ENCODE results near the gene EGLN2. TPM values are rescaled to one million over a fixed set of nuclear protein-coding genes. Genes with fewer than 3 reads are reported as not detected.

EGLN2 gene
- total and polyA plus RNA-seq, 10 of the 15 experiments (the other 5 are each of a cell fraction or from before 2014, with no cell fraction given) = 8.6 to 93.0 (median 66.8) TPM

- FAIRE-seq (no peak), ATAC-seq (no peak), DNase-seq (ENCODE audit: low read depth, low spot score) (no peak)
- no peak for TF ChIP-seq DPF2 (IDR thresholded peaks at IDR 0.05)
- TF ChIP-seq, protein P1, sequence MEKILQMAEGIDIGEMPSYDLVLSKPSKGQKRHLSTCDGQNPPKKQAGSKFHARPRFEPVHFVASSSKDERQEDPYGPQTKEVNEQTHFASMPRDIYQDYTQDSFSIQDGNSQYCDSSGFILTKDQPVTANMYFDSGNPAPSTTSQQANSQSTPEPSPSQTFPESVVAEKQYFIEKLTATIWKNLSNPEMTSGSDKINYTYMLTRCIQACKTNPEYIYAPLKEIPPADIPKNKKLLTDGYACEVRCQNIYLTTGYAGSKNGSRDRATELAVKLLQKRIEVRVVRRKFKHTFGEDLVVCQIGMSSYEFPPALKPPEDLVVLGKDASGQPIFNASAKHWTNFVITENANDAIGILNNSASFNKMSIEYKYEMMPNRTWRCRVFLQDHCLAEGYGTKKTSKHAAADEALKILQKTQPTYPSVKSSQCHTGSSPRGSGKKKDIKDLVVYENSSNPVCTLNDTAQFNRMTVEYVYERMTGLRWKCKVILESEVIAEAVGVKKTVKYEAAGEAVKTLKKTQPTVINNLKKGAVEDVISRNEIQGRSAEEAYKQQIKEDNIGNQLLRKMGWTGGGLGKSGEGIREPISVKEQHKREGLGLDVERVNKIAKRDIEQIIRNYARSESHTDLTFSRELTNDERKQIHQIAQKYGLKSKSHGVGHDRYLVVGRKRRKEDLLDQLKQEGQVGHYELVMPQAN (conservative IDR thresholded peaks at IDR 0.05) = no peak
- TF ChIP-seq ASH2L (IDR thresholded peaks at IDR 0.05; ENCODE audit: borderline replicate concordance, low read depth) = no peak
- TF ChIP-seq, protein P2, sequence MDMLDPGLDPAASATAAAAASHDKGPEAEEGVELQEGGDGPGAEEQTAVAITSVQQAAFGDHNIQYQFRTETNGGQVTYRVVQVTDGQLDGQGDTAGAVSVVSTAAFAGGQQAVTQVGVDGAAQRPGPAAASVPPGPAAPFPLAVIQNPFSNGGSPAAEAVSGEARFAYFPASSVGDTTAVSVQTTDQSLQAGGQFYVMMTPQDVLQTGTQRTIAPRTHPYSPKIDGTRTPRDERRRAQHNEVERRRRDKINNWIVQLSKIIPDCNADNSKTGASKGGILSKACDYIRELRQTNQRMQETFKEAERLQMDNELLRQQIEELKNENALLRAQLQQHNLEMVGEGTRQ (IDR thresholded peaks at IDR 0.05; ENCODE audit: borderline replicate concordance, low read depth, low read length) = no peak
- no peak for TF ChIP-seq WRNIP1 (IDR thresholded peaks at IDR 0.05; ENCODE audit: borderline replicate concordance, low read depth, low read length)
- no peak for TF ChIP-seq EED (IDR thresholded peaks at IDR 0.05; ENCODE audit: low read depth)
- TF ChIP-seq POU2F2 (IDR thresholded peaks at IDR 0.05; ENCODE audit: borderline replicate concordance, low read depth, low read length) = no peak
- no peak for TF ChIP-seq FOS (IDR thresholded peaks at IDR 0.05; ENCODE audit: borderline replicate concordance, extremely low read depth, insufficient read length)
- TF ChIP-seq E2F4 (IDR thresholded peaks at IDR 0.05; ENCODE audit: low read depth, low read length) = no peak
- TF ChIP-seq, protein P3, sequence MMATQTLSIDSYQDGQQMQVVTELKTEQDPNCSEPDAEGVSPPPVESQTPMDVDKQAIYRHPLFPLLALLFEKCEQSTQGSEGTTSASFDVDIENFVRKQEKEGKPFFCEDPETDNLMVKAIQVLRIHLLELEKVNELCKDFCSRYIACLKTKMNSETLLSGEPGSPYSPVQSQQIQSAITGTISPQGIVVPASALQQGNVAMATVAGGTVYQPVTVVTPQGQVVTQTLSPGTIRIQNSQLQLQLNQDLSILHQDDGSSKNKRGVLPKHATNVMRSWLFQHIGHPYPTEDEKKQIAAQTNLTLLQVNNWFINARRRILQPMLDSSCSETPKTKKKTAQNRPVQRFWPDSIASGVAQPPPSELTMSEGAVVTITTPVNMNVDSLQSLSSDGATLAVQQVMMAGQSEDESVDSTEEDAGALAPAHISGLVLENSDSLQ (IDR thresholded peaks at IDR 0.05) = no peak
- no peak for TF ChIP-seq RCOR1 (conservative IDR thresholded peaks at IDR 0.05; ENCODE audit: low read depth, low read length)
- H3K27me3 ChIP-seq (replicated peaks in 1 of 2; ENCODE audit: control insufficient read depth in 2 of 2, insufficient read depth in 2 of 2, low read length in 1 of 2) = no peaks in the 10 kb centered on the region
- ChIA-PET SMC1A (ENCODE audit: uncharacterized antibody, unreplicated experiment) (interaction anchor here (0.6 to 4.2 kb wide), 8 partner anchors 27 to 143 kb away, joined by 3 to 41 read pairs (median 6); partner anchors contain the start of genes ACTMAP, COQ8B, ITPKC and RAB4B), RAD21 (ENCODE audit: unreplicated experiment) (interaction anchor here (2.2 to 3.6 kb wide), 3 partner anchors 15 to 142 kb away, joined by 10 to 29 read pairs (median 12); partner anchors contain the start of gene RAB4B), CTCF (interaction anchor here (0.6 to 5.9 kb wide), 16 partner anchors 12 to 217 kb away, joined by 3 to 51 read pairs (median 4); partner anchors contain the start of genes ACTMAP, COQ8B, ITPKC and RAB4B), POLR2A (interaction anchor here (0.5 to 4.3 kb wide), 5 partner anchors 10 to 55 kb away, joined by 5 to 37 read pairs (median 7); partner anchors contain the start of genes ACTMAP, RAB4B and SNRPA)
- peaks cover 19% of the 10 kb centered on the region for H4K20me1 ChIP-seq (ENCODE audit: control insufficient read depth, insufficient read depth)
- H3K4me1 ChIP-seq (ENCODE audit: control insufficient read depth, insufficient read depth, low read length) = peaks cover 49% of the 10 kb centered on the region
- no peak overlapping the region for H3K9ac ChIP-seq (ENCODE audit: control insufficient read depth, insufficient read depth, low read length)
- H3K27ac ChIP-seq (ENCODE audit: control insufficient read depth, insufficient read depth) = no peak overlapping the region
- 50% methylated on average over 2 of the region's 2 CpGs for WGBS (ENCODE audit: insufficient coverage, insufficient replicate concordance, low lambda C conversion rate, missing lambda C conversion rate)
- no TSS peak for BruUV-seq (replicated peaks)
- intact Hi-C loops (cut with micrococcal nuclease; ENCODE audit: unreplicated experiment) (no loop called here), in situ Hi-C loops (cut with MboI) (no loop called here)
- H2AFZ ChIP-seq (ENCODE audit: control insufficient read depth, low read depth, low read length) = no peak overlapping the region
- no peak overlapping the region; the same call in 1 of the 2 replicates for H3K4me2 ChIP-seq (ENCODE audit: control insufficient read depth, insufficient read depth)
- H3K36me3 ChIP-seq (ENCODE audit: control insufficient read depth in 2 of 2, insufficient read depth in 2 of 2, low read length in 1 of 2) = peaks cover 15 to 29% of the 10 kb centered on the region in 2 experiments; a peak in 3 of 4 replicates
- H3K4me3 ChIP-seq = no peak overlapping the region
- no peaks in the 10 kb centered on the region for H3K9me3 ChIP-seq (replicated peaks; ENCODE audit: control insufficient read depth, insufficient read depth, low read length)
- peaks cover 52% of the 10 kb centered on the region for H3K79me2 ChIP-seq (ENCODE audit: control insufficient read depth, insufficient read depth, low read length)
Observed at GRCh38 chr19:40805258-40805868, 6.4 kb downstream of the EGLN2 start.
